ENCODE data around the gene PRKAG3.

- TF ChIP-seq CTCF (IDR thresholded peaks at IDR 0.05), result no peak
- no peak for TF ChIP-seq POLR2A (IDR thresholded peaks at IDR 0.05)
These were observed 24.0 kb downstream of the PRKAG3 start for GRCh38 chr2:218807626-218808025.
